HG03457 (cell line): Measurements from ENCODE around the gene KIAA0825.

ENCODE experiments used
- ATAC-seq: cut with Tn5 transposase; IDR thresholded peaks from one replicate; pipeline ENCODE4 v1.9.1; 2021; ENCODE audit warnings: moderate number of reproducible peaks; ENCODE audit not compliant: unreplicated experiment

The KIAA0825 gene

GRCh38 chr5:94248175-94248875 is 370.1 kb downstream of the KIAA0825 start:
- ATAC-seq: no peak

GRCh38 chr5:94245608-94246007 is 372.8 kb downstream of the KIAA0825 start:
- no peak for ATAC-seq

DNA sequence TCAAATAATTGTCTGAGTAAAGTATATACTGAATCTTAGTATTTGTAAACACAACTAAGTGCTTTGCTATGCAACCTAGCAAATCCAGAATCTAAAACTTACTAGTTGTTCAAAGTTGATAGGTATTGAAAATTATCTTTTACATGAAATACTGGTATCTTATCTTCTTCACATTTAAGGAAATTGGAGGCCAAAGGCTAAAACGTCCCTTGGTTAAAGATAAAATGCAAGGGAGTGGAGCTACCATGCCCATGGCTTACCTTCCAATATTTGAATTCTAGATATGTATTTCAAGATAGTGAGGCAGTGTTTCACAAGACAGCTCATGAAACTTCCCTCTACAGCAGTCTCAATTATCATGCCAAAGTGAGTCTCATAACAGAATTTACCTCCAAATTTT is 373.5 kb downstream of the KIAA0825 start:
- ATAC-seq: no peak

GRCh38 chr5:94243612-94244011 is 374.8 kb downstream of the KIAA0825 start:
- no peak for ATAC-seq

DNA sequence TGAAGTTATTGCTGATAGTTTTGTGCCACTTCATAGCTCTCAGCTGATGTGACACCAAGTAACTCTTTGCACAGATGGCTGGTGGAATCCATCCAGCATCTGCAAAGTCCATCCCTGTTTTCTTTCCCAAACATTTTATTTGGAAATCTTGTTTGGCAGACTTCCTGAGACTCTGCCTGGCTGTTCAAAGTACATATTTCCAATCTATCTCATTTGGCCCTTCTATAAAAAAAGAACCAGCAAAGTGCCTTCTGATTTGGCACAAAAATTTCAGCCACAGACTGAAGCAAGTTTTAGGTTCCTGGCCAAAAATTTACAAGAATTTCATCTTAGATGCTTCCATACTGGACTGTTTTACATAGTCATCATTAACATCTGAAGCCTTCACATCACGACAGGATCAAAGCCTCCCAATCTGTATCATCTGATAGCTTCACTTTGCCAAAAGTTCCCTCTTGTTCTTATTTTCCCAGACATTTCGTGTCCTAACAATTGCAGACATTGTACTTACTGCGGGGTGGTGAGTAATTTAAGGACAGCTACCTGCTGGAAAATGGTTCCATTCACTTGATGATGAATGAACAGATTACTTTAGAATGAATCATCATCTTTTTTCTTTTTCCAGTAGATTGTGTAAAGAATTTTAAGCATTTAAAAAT is 377.3 kb downstream of the KIAA0825 start:
- ATAC-seq: no peak

DNA sequence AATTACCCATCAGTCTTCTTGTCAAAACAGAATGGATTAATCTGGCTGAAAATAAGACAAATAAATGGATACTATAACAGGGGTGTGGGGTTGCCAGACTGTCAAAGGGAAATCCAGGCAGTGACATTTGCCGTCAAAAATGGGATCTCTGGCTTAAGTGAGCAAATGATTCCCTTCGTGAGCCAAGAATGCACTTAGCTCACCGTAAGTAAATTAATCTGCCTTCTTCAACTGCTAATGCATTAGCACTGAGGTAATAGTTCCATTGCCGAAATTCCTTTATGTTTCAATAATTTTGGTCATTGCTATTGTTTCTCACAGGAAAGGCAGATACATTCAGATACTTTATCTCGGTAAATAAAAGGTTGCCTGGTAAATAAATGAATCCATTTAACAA is 377.8 kb downstream of the KIAA0825 start:
- ATAC-seq: no peak

GRCh38 chr5:94240134-94240533 is 378.3 kb downstream of the KIAA0825 start:
- no peak for ATAC-seq

GRCh38 chr5:94239266-94239665 is 379.1 kb downstream of the KIAA0825 start:
- ATAC-seq: no peak

- ATAC-seq: no peak
Observed at GRCh38 chr5:94234987-94235386, 383.4 kb downstream of the KIAA0825 start.

DNA sequence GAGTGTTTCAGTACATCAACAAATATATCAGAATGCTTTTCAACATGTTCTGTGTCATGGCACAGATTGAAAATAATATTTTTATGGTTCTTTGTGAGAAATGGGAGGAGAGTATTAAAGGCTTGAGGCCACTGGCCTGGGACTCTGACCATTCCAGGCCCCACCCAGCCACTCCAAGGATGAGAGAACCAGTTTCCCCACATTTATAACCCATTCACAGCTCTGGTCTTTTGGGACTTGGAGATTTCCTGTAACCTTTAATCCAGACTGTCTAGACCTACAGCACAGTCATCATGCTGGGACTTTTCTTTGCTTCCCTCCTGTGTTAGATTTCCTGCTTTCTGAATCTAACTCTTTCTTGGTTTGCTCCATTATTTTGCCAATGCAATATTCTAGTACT is 389.6 kb downstream of the KIAA0825 start:
- ATAC-seq: no peak

GRCh38 chr5:94223235-94223634 is 395.2 kb downstream of the KIAA0825 start:
- no peak for ATAC-seq

GRCh38 chr5:94218374-94218773 is 400.0 kb downstream of the KIAA0825 start:
- no peak for ATAC-seq

- no peak for ATAC-seq
Observed at GRCh38 chr5:94217745-94218144, 400.7 kb downstream of the KIAA0825 start.

DNA sequence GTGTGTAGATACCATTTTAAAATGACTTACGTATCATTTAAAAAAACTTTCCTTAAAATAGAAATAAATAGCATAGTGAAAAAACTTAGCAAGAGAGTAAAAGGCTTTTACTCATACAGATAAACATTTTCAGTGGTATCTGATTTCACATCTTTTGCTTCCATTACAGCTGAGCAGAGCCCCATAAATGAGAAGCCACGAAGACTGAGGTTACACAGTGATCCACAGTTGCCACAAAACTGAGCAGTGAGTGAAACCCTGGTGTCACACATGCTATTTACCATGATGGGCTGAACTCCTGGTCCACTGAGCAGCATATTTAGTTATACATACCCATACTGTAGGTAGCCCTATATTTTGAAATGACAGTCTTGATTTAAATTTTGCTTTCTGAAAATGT is 401.2 kb downstream of the KIAA0825 start:
- no peak for ATAC-seq

- no peak for ATAC-seq
Observed at GRCh38 chr5:94212476-94212875, 405.9 kb downstream of the KIAA0825 start.

DNA sequence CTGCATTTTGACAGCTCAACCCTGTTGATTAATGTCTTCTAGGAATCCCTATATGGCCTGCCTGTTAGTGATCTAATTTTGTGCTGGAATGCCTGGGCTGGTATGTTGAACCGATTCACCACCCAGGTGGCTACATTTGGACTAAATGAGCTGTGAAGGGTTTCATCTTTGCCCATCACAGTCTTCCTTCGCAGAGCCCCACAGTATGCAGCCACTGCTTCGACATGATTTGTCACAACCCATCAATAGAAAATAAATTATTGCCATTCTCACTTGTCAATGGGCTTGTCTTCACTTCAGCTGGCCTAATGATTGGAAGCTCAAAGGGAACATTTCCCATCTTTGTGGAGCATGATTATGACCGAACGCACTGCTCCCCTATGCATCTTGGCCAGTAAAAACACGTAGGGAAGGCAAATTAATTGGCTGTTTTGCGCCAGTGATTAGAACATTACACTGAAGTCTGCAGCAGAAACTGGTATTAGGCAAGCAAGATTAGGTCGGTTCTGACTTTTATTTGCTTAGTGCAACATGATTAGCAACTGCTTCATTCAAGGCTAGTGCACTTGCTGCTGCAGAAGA is 408.5 kb downstream of the KIAA0825 start:
- ATAC-seq: no peak

- no peak for ATAC-seq
Observed at GRCh38 chr5:94209272-94209671, 409.1 kb downstream of the KIAA0825 start.

DNA sequence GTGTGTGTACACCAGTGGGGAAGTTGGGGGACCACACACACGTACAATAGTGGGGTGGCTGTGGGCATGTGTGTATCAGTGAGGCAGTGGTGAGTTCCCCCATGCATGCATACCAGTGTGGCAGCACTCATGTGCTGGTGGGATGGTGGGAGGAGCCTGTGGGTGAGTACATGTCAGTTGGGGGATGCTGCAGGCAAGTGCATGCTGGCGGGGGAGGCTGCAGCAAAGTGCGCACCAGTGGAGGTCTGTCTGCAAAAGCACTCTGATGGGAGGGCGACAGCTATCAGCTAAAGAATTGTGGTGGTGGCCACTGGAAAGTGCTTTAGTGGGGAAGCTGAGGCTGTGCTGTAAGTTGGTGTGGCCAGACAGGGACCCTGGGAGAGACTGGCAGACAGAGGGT is 418.8 kb downstream of the KIAA0825 start:
- ATAC-seq: no peak

GRCh38 chr5:94197970-94198369 is 420.4 kb downstream of the KIAA0825 start:
- no peak for ATAC-seq

GRCh38 chr5:94196953-94197352 is 421.5 kb downstream of the KIAA0825 start:
- ATAC-seq: no peak

DNA sequence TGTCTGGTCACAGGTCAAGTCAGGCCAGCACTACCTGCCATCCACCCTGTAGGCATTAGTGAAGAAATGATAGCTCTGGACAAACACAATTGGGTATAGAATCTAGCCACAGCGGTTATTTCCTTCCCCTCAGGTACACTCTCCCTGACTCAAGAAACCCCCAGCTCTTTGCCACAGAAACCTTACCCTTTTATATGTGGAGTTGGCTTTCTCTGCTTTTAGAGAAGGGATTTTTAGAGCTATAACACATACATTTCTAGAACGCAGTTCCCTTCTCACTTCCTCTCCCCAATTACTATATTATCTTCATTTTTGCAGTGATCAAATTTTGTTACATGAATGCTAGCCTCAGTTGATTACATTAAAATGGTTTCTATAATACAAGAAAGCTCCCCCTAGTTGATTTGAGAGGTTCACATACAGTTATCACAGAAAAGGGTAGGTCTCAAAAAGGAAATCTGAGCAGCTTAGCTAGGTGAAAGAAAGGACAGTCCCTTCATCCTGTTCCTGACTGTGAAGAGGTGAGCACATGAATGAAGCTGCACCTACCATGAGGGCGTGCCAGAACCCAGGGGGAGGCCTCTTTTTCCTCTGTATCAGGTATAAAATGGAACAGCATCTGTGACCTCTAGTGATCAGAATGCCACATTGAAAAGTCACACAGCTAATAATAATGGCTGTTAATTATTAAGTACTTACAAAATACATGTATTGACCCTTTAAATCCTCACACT is 425.6 kb downstream of the KIAA0825 start:
- ATAC-seq: no peak

- ATAC-seq: no peak
Observed at GRCh38 chr5:94191604-94192003, 426.8 kb downstream of the KIAA0825 start.
